Thyroid gland (tissue), 4 donors: ENCODE data around the gene HDAC9.

Source experiments
- POLR2A ChIP-seq, 2 donors: fragments of 450-650 bp; IDR thresholded peaks; one replicate each; pipeline ENCODE4 v1.6.1; 2017; ENCODE audit warnings: antibody characterized with exemption in 2 of 2, mild to moderate bottlenecking in 2 of 2, moderate library complexity in 1 of 2
- TF ChIP-seq, protein P1 (sequence below), 6 experiments: fragments of 200-600 bp in 3 of 6; fragments of 450-650 bp in 3 of 6; sonication (generic) in 3 of 6; IDR thresholded peaks; one replicate each; pipeline ENCODE4 v1.5.1; 2016 to 2019; ENCODE audit warnings: antibody characterized with exemption in 6 of 6, mild to moderate bottlenecking in 2 of 6, inconsistent platforms in 1 of 6, moderate library complexity in 1 of 6

DNA sequence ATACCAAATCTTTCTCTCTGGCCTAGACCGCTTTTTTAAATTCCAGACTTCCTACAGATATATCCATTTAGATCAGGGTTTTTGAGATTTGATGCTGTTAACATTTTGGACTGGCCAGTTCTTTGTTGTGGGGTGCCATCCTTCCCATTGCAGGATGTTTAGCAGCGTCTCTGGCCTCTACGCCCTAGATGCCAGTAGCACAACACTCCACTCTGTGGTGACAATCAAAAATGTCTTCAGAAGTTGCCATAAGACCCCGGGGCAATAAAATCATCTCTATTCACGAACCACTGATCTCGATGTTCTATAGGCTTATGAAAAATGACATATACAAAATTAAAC, 46.3 kb downstream of the HDAC9 start:
- TF ChIP-seq, protein P1, sequence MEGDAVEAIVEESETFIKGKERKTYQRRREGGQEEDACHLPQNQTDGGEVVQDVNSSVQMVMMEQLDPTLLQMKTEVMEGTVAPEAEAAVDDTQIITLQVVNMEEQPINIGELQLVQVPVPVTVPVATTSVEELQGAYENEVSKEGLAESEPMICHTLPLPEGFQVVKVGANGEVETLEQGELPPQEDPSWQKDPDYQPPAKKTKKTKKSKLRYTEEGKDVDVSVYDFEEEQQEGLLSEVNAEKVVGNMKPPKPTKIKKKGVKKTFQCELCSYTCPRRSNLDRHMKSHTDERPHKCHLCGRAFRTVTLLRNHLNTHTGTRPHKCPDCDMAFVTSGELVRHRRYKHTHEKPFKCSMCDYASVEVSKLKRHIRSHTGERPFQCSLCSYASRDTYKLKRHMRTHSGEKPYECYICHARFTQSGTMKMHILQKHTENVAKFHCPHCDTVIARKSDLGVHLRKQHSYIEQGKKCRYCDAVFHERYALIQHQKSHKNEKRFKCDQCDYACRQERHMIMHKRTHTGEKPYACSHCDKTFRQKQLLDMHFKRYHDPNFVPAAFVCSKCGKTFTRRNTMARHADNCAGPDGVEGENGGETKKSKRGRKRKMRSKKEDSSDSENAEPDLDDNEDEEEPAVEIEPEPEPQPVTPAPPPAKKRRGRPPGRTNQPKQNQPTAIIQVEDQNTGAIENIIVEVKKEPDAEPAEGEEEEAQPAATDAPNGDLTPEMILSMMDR (IDR thresholded peaks at IDR 0.05) = no peak
- TF ChIP-seq POLR2A (IDR thresholded peaks at IDR 0.05) = no peak
